Esophagus muscularis mucosa (tissue), 4 donors: ENCODE results near the gene OR5B21.

Source experiments
- CTCF ChIP-seq, 3 experiments: fragments of 200-600 bp in 2 of 3; fragments of 450-650 bp in 1 of 3; sonication (generic) in 2 of 3; IDR thresholded peaks; one replicate each; pipeline ENCODE4 v1.5.1; 2017 to 2019; ENCODE audit warnings: antibody characterized with exemption in 3 of 3, mild to moderate bottlenecking in 2 of 3, moderate library complexity in 1 of 3
- EP300 ChIP-seq: sonication (generic); formaldehyde crosslinking; IDR thresholded peaks from one replicate; pipeline ENCODE4 v1.6.1; 2017; ENCODE audit warnings: antibody characterized with exemption
- POLR2A ChIP-seq: fragments of 450-650 bp; IDR thresholded peaks from one replicate; pipeline ENCODE4 v1.6.1; 2017; ENCODE audit warnings: antibody characterized with exemption, moderate library complexity, mild to moderate bottlenecking, low read depth

GRCh38 chr11:58508005-58508404 is at the start of gene OR5B21:
- TF ChIP-seq POLR2A (no peak), CTCF (IDR thresholded peaks at IDR 0.05) (no peak), EP300 (no peak)
